CD4-positive, alpha-beta T cell treated with Interleukin-17A for 1 hour (primary cell): ENCODE data around the gene LIPG.

Experiments
- DNase-seq: peaks from one replicate; pipeline ENCODE4 v3.0.0-alpha.2; 2020

The LIPG gene

GRCh38 chr18:49613641-49614151 lies 51.8 kb downstream of the LIPG start:
- no peak for DNase-seq

GRCh38 chr18:49616618-49617328 lies 54.9 kb downstream of the LIPG start:
- no peak for DNase-seq

- no peak for DNase-seq
Measured at GRCh38 chr18:49617329-49617695, 55.5 kb downstream of the LIPG start.

GRCh38 chr18:49617865-49618264 lies 56.0 kb downstream of the LIPG start:
- no peak for DNase-seq

- DNase-seq, result no peak
Measured at GRCh38 chr18:49618742-49619681, 57.2 kb downstream of the LIPG start.

- no peak for DNase-seq
Measured at GRCh38 chr18:49619801-49620200, 57.9 kb downstream of the LIPG start.

GRCh38 chr18:49621301-49621700 lies 59.4 kb downstream of the LIPG start:
- DNase-seq, result no peak

- DNase-seq, result no peak
Measured at GRCh38 chr18:49621717-49622351, 60.0 kb downstream of the LIPG start.

- no peak for DNase-seq
Measured at GRCh38 chr18:49623571-49623970, 61.7 kb downstream of the LIPG start.

GRCh38 chr18:49625021-49625691 lies 63.3 kb downstream of the LIPG start:
- no peak for DNase-seq

GRCh38 chr18:49626842-49627467 lies 65.1 kb downstream of the LIPG start:
- DNase-seq, result no peak

- no peak for DNase-seq
Measured at GRCh38 chr18:49628119-49628518, 66.3 kb downstream of the LIPG start.

- no peak for DNase-seq
Measured at GRCh38 chr18:49628881-49629795, 67.3 kb downstream of the LIPG start.

- DNase-seq, result no peak
Measured at GRCh38 chr18:49630246-49630699, 68.4 kb downstream of the LIPG start.

- no peak for DNase-seq
Measured at GRCh38 chr18:49631146-49631866, 69.4 kb downstream of the LIPG start.

GRCh38 chr18:49632588-49632987 lies 70.7 kb downstream of the LIPG start:
- no peak for DNase-seq

- DNase-seq, result no peak
Measured at GRCh38 chr18:49638209-49638785, 76.4 kb downstream of the LIPG start.

- DNase-seq, result no peak
Measured at GRCh38 chr18:49638891-49639557, 77.2 kb downstream of the LIPG start.

GRCh38 chr18:49639643-49640391 lies 78.0 kb downstream of the LIPG start:
- DNase-seq, result no peak
